Measurements from ENCODE around the gene CNN2.

DNA sequence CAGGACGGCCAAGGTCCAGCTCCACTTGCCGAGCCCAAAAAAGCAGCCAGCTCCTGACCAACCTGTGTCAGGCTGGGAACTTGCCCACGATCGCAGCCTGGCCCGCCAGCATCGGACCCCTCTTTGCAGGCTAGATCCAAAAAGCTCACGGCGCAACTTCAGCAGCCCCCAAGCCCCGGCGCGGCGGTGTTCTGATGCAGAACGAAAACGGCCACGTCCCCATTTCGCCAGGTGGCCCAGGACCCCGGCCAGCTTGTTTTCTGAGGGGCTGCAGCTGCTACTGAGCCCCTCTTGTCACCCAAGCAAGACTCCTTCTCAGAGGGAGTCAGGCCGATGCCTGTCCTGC lies 6.8 kb upstream of the CNN2 start:
- TF ChIP-seq, protein P1, sequence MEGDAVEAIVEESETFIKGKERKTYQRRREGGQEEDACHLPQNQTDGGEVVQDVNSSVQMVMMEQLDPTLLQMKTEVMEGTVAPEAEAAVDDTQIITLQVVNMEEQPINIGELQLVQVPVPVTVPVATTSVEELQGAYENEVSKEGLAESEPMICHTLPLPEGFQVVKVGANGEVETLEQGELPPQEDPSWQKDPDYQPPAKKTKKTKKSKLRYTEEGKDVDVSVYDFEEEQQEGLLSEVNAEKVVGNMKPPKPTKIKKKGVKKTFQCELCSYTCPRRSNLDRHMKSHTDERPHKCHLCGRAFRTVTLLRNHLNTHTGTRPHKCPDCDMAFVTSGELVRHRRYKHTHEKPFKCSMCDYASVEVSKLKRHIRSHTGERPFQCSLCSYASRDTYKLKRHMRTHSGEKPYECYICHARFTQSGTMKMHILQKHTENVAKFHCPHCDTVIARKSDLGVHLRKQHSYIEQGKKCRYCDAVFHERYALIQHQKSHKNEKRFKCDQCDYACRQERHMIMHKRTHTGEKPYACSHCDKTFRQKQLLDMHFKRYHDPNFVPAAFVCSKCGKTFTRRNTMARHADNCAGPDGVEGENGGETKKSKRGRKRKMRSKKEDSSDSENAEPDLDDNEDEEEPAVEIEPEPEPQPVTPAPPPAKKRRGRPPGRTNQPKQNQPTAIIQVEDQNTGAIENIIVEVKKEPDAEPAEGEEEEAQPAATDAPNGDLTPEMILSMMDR (IDR thresholded peaks at IDR 0.05; ENCODE audit: control extremely low read depth in 1 of 3, insufficient read depth in 1 of 3, low read depth in 1 of 3, low read length in 3 of 3), result no peak
- TF ChIP-seq CEBPB (IDR thresholded peaks at IDR 0.05; ENCODE audit: low read depth, low read length) (no peak), HDAC6 (IDR thresholded peaks at IDR 0.05; ENCODE audit: low read depth, low read length) (no peak), EGR1 (IDR thresholded peaks at IDR 0.05; ENCODE audit: borderline replicate concordance, low read depth, low read length) (no peak), BRCA1 (IDR thresholded peaks at IDR 0.05; ENCODE audit: low read depth, low read length) (no peak), SRF (IDR thresholded peaks at IDR 0.05; ENCODE audit: low read depth, low read length) (no peak), POLR2AphosphoS5 (IDR thresholded peaks at IDR 0.05; ENCODE audit: low read depth, low read length) (no peak), POLR2A (IDR thresholded peaks at IDR 0.05; ENCODE audit: control extremely low read depth in 1 of 2, low read depth in 2 of 2, low read length in 2 of 2) (no peak)

All from H1 (cell line).